WTC11 (cell line): ENCODE data around the gene CPE. TPM values are rescaled to one million over a fixed set of nuclear protein-coding genes. Genes with fewer than 3 reads are reported as not detected.

Experiments
- ATAC-seq: fragments of 200-7000 bp; cut with Tn5 transposase; 2 replicates; pipeline ENCODE4 v1.10.0; 2021; ENCODE audit warnings: mild to moderate bottlenecking, moderate library complexity
- CTCF ChIA-PET: fragments of 300-600 bp; sonication (Branson Sonifier 250); formaldehyde crosslinking; loops from one replicate; lab custom pipeline; 2021; ENCODE audit warnings: antibody characterized with exemption; lab: Charles Lee
- POLR2A ChIA-PET: fragments of 350-600 bp; sonication (Branson Sonifier 250); formaldehyde crosslinking; loops from one replicate; lab custom pipeline; 2021; ENCODE audit warnings: antibody characterized with exemption; lab: Charles Lee
- DNase-seq: peaks from one replicate; pipeline ENCODE4 v3.0.0; 2021; ENCODE audit warnings: low spot score
- H3K27ac Mint-ChIP-seq: 2 replicates; pipeline ENCODE4 v1.8.0; 2021; ENCODE audit warnings: mixed read lengths
- H3K27me3 Mint-ChIP-seq: 2 replicates; pipeline ENCODE4 v1.8.0; 2021; ENCODE audit warnings: low read depth, mild to moderate bottlenecking, moderate library complexity, mixed read lengths
- H3K36me3 Mint-ChIP-seq: 2 replicates; pipeline ENCODE4 v1.8.0; 2021; ENCODE audit warnings: mixed read lengths
- H3K4me1 Mint-ChIP-seq: 2 replicates; pipeline ENCODE4 v1.8.0; 2022; ENCODE audit warnings: mixed read lengths
- H3K4me3 Mint-ChIP-seq: 2 replicates; pipeline ENCODE4 v1.8.0; 2021; ENCODE audit warnings: mild to moderate bottlenecking, moderate library complexity, mixed read lengths
- H3K9me3 Mint-ChIP-seq: 2 replicates; pipeline ENCODE4 v1.8.0; 2021; ENCODE audit warnings: mixed read lengths
- CBFB ChIP-seq: sonication (generic); formaldehyde crosslinking; IDR thresholded peaks from 2 replicates; pipeline ENCODE4 v1.8.1; 2022; ENCODE audit warnings: mild to moderate bottlenecking, low read depth, missing genetic modification reagents
- E2F5 ChIP-seq: sonication (generic); formaldehyde crosslinking; IDR thresholded peaks from 2 replicates; pipeline ENCODE4 v1.8.1; 2022; ENCODE audit warnings: mild to moderate bottlenecking, moderate library complexity, missing genetic modification reagents
- HMGXB4 ChIP-seq: sonication (generic); formaldehyde crosslinking; IDR thresholded peaks from 2 replicates; pipeline ENCODE4 v1.8.1; 2023; ENCODE audit warnings: mild to moderate bottlenecking, moderate library complexity, missing genetic modification reagents
- JUN ChIP-seq: sonication (generic); formaldehyde crosslinking; IDR thresholded peaks from 2 replicates; pipeline ENCODE4 v1.8.0; 2023; ENCODE audit warnings: mild to moderate bottlenecking, missing genetic modification reagents
- PREB ChIP-seq: sonication (generic); formaldehyde crosslinking; IDR thresholded peaks from 2 replicates; pipeline ENCODE4 v1.8.1; 2022; ENCODE audit warnings: mild to moderate bottlenecking, missing genetic modification reagents, moderate library complexity, borderline replicate concordance
- SOX15 ChIP-seq: fragments of 250-450 bp; sonication (Bioruptor Pico); IDR thresholded peaks from 2 replicates; pipeline ENCODE4 v1.9.0; 2021; ENCODE audit warnings: mild to moderate bottlenecking
- ZNF671 ChIP-seq: fragments of 250-450 bp; sonication (Bioruptor Pico); IDR thresholded peaks from 2 replicates; pipeline ENCODE4 v1.8.0; 2021; ENCODE audit warnings: mild to moderate bottlenecking
- total RNA-seq: library from RNA; stranded (reverse); gene quantifications from 3 replicates; pipeline ENCODE4 v1.2.3, GENCODE V29; 2021
- TF ChIP-seq, protein P1 (sequence below): sonication (generic); formaldehyde crosslinking; IDR thresholded peaks from 2 replicates; pipeline ENCODE4 v1.8.1; 2023; ENCODE audit warnings: mild to moderate bottlenecking, missing genetic modification reagents
- TF ChIP-seq, protein P2 (sequence below): sonication (generic); formaldehyde crosslinking; IDR thresholded peaks from 2 replicates; pipeline ENCODE4 v1.8.0; 2023; ENCODE audit warnings: missing genetic modification reagents
- TF ChIP-seq, protein P3 (sequence below): fragments of 250-450 bp; sonication (Bioruptor Pico); IDR thresholded peaks from 2 replicates; pipeline ENCODE4 v1.9.0; 2021; ENCODE audit warnings: mild to moderate bottlenecking, borderline replicate concordance

CPE gene
- total RNA-seq, 1 experiment from 2014 or later, result 9.2 TPM

DNA sequence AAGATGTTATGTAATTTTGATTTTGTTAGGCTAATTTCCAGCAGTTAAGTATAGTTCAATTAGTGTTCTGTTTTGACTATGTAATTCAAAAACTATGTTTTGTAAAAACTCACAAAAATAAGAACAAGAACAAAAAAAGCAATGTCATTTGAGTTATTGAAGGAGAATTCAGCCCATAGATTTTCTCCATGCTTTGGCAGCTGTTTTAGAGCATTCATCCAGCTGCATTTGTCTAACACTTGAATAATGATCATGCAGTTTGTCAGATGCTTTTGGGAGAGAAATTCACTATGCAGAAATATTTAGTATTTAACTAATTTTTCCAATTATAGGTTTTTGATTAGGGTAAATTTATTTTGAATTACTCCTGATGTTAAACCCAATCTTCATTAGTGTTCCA, 14.2 kb downstream of the CPE start:
- DNase-seq, result no peak
- ChIA-PET POLR2A (no interaction called here), CTCF (no interaction called here)
- H3K36me3 Mint-ChIP-seq, result no peaks in the 10 kb centered on the region
- no peak for TF ChIP-seq ZNF671
- TF ChIP-seq, protein P1, sequence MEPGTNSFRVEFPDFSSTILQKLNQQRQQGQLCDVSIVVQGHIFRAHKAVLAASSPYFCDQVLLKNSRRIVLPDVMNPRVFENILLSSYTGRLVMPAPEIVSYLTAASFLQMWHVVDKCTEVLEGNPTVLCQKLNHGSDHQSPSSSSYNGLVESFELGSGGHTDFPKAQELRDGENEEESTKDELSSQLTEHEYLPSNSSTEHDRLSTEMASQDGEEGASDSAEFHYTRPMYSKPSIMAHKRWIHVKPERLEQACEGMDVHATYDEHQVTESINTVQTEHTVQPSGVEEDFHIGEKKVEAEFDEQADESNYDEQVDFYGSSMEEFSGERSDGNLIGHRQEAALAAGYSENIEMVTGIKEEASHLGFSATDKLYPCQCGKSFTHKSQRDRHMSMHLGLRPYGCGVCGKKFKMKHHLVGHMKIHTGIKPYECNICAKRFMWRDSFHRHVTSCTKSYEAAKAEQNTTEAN, result no peak
- no peak for TF ChIP-seq PREB (CRISPR knock-in tag)
- TF ChIP-seq SOX15 (CRISPR knock-in tag), result no peak
- no peak for TF ChIP-seq HMGXB4 (CRISPR knock-in tag)
- H3K27ac Mint-ChIP-seq, result no peak overlapping the region
- H3K27me3 Mint-ChIP-seq, result no peaks in the 10 kb centered on the region
- no peak for ATAC-seq
- H3K4me3 Mint-ChIP-seq, result no peak overlapping the region
- no peaks in the 10 kb centered on the region for H3K4me1 Mint-ChIP-seq
- no peaks in the 10 kb centered on the region for H3K9me3 Mint-ChIP-seq

DNA sequence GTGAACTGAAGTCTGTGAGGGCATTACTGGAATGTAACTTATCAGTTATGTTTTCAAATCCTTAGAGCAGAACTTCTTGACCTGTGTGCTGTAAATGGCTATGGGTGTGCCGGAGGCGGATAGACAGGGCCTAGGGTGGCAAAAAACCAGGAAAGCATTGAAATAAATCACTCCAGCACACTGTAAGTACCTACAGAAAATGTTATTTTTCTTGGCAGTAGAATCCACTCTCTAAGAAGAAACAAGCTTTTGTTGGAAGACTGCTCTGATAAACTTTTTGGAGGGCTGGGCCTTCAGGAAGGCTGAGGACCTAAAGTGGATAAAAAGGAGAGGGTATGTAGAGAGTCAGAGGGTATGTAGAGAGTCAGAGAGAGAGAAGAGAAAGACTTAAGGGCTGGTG, 14.9 kb downstream of the CPE start:
- POLR2A ChIA-PET, result no interaction called here
- no peak overlapping the region for H3K27ac Mint-ChIP-seq

More for the DNA sequence above, 14.9 kb downstream of the CPE start:
- H3K9me3 Mint-ChIP-seq, result no peaks in the 10 kb centered on the region
- peaks cover 4% of the 10 kb centered on the region; the same call in 1 of the 2 replicates for H3K4me1 Mint-ChIP-seq
- DNase-seq (no peak), ATAC-seq (no peak)
- TF ChIP-seq JUN (CRISPR knock-in tag), result no peak
- TF ChIP-seq, protein P2, sequence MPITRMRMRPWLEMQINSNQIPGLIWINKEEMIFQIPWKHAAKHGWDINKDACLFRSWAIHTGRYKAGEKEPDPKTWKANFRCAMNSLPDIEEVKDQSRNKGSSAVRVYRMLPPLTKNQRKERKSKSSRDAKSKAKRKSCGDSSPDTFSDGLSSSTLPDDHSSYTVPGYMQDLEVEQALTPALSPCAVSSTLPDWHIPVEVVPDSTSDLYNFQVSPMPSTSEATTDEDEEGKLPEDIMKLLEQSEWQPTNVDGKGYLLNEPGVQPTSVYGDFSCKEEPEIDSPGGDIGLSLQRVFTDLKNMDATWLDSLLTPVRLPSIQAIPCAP (CRISPR knock-in tag), result no peak
- TF ChIP-seq E2F5 (CRISPR knock-in tag), result no peak
- TF ChIP-seq CBFB (CRISPR knock-in tag), result no peak
- TF ChIP-seq, protein P3, sequence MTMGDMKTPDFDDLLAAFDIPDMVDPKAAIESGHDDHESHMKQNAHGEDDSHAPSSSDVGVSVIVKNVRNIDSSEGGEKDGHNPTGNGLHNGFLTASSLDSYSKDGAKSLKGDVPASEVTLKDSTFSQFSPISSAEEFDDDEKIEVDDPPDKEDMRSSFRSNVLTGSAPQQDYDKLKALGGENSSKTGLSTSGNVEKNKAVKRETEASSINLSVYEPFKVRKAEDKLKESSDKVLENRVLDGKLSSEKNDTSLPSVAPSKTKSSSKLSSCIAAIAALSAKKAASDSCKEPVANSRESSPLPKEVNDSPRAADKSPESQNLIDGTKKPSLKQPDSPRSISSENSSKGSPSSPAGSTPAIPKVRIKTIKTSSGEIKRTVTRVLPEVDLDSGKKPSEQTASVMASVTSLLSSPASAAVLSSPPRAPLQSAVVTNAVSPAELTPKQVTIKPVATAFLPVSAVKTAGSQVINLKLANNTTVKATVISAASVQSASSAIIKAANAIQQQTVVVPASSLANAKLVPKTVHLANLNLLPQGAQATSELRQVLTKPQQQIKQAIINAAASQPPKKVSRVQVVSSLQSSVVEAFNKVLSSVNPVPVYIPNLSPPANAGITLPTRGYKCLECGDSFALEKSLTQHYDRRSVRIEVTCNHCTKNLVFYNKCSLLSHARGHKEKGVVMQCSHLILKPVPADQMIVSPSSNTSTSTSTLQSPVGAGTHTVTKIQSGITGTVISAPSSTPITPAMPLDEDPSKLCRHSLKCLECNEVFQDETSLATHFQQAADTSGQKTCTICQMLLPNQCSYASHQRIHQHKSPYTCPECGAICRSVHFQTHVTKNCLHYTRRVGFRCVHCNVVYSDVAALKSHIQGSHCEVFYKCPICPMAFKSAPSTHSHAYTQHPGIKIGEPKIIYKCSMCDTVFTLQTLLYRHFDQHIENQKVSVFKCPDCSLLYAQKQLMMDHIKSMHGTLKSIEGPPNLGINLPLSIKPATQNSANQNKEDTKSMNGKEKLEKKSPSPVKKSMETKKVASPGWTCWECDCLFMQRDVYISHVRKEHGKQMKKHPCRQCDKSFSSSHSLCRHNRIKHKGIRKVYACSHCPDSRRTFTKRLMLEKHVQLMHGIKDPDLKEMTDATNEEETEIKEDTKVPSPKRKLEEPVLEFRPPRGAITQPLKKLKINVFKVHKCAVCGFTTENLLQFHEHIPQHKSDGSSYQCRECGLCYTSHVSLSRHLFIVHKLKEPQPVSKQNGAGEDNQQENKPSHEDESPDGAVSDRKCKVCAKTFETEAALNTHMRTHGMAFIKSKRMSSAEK, result no peak
- CTCF ChIA-PET, result no interaction called here
- H3K36me3 Mint-ChIP-seq, result no peaks in the 10 kb centered on the region
- no peaks in the 10 kb centered on the region for H3K27me3 Mint-ChIP-seq
- no peak overlapping the region for H3K4me3 Mint-ChIP-seq
